Spleen (tissue), 10 donors: Measurements from ENCODE around the gene FCGBP. TPM values are rescaled to one million over a fixed set of nuclear protein-coding genes. Genes with fewer than 3 reads are reported as not detected.

Source experiments
- polyA plus RNA-seq, 3 donors: library from polyadenylated mRNA; stranded (reverse); fragments of 200-250 nt; gene quantifications; one replicate each; pipeline ENCODE4 v1.2.1, GENCODE V29; 2013
- total RNA-seq, 7 donors: library from RNA; depleted of rRNA in 3 of 7; stranded (reverse); fragments of >200 nt in 3 of 7; fragmentation: NEBNext Ultra II Directional in 4 of 7; extraction: Animal tissue kit (Norgen Biotek cat#: 25700) in 4 of 7; gene quantifications; one replicate each; pipeline versions ENCODE4 v1.1.0 to v1.2.1, GENCODE V29; 2016 to 2021
- donor health status: healthy with polysubstance abuse.
- donor health status: DM: no; HTN: no; CAD: no; lungs with moderate emphysema.
- donor health status: DM: no; HTN: no; CAD: no.
- donor health status: Bipolar disorder and iron deficiency.
- donor health status: healthy.
- donor health status: DM: no; HTN: no; CAD: no.
- donor health status: DM: yes; HTN: yes; CAD: no.

FCGBP gene
- total and polyA plus RNA-seq, 10 donors: 0.91 to 18.9 (median 6.9) TPM

Other genes starting within 250 kb of the FCGBP start
- gene LGALS14, start 230.2 kb downstream of the FCGBP start, total RNA-seq: not detected
- not detected for gene LGALS14, start 230.2 kb downstream of the FCGBP start, polyA plus RNA-seq
- 10 to 100 TPM in 3 of 7 donors, 1 to 10 TPM in 3, not detected in 1; 3.1 to 20.1 (median 10.3) TPM for gene CLC, start 196.6 kb downstream of the FCGBP start, total RNA-seq
- 1 to 10 TPM; 2.7 to 4.9 (median 3.0) TPM for gene CLC, start 196.6 kb downstream of the FCGBP start, polyA plus RNA-seq
- not detected for gene LEUTX, start 155.8 kb downstream of the FCGBP start, total RNA-seq
- not detected for gene LEUTX, start 155.8 kb downstream of the FCGBP start, polyA plus RNA-seq
- 10 to 100 TPM; 15.1 to 32.7 (median 18.8) TPM for gene DYRK1B, start 100.5 kb downstream of the FCGBP start, total RNA-seq
- 10 to 100 TPM; 11.2 to 19.8 (median 13.6) TPM for gene DYRK1B, start 100.5 kb downstream of the FCGBP start, polyA plus RNA-seq
- gene FBL, start 88.3 kb downstream of the FCGBP start, total RNA-seq: 100 to 1,000 TPM; 126 to 212 (median 174) TPM
- gene FBL, start 88.3 kb downstream of the FCGBP start, polyA plus RNA-seq: 100 to 1,000 TPM; 298 to 403 (median 348) TPM
- 10 to 100 TPM; 58.9 to 85.4 (median 65.4) TPM for gene PSMC4, start 36.5 kb upstream of the FCGBP start, total RNA-seq
- 10 to 100 TPM; 53.2 to 66.4 (median 55.5) TPM for gene PSMC4, start 36.5 kb upstream of the FCGBP start, polyA plus RNA-seq
- gene ZNF546, start 62.4 kb upstream of the FCGBP start, total RNA-seq: 10 to 100 TPM in 3 of 7 donors, 1 to 10 TPM in 4; 7.3 to 15.1 (median 9.2) TPM
- gene ZNF546, start 62.4 kb upstream of the FCGBP start, polyA plus RNA-seq: 1 to 10 TPM; 1.4 to 2.3 (median 1.4) TPM
- gene ZNF780B, start 121.6 kb upstream of the FCGBP start, total RNA-seq: 10 to 100 TPM; 23.7 to 42.3 (median 32.1) TPM
- gene ZNF780B, start 121.6 kb upstream of the FCGBP start, polyA plus RNA-seq: 10 to 100 TPM in 1 of 3 donors, 1 to 10 TPM in 2; 7.8 to 11.4 (median 8.6) TPM
- 10 to 100 TPM; 24.5 to 52.5 (median 39.3) TPM for gene ZNF780A, start 156.3 kb upstream of the FCGBP start, total RNA-seq
- gene ZNF780A, start 156.3 kb upstream of the FCGBP start, polyA plus RNA-seq: 10 to 100 TPM; 18.1 to 19.1 (median 18.7) TPM